MM.1S (cell line): Measurements from ENCODE around the gene SLCO3A1.

Source experiments
- DNase-seq: peaks from one replicate; pipeline ENCODE4 v3.0.0-alpha.2; 2015
- H2AFZ ChIP-seq: fragments of 300-600 bp; sonication (generic); 2 replicates; pipeline ENCODE4 v1.6.0; 2016; ENCODE audit warnings: antibody characterized with exemption, low read length
- H3F3A ChIP-seq: fragments of 300-600 bp; sonication (generic); 2 replicates; pipeline ENCODE4 v1.6.1; 2016; ENCODE audit warnings: mild to moderate bottlenecking, antibody characterized with exemption, low read length, moderate library complexity, mixed read lengths; ENCODE audit not compliant: insufficient read depth
- H3K27ac ChIP-seq: fragments of 300-600 bp; sonication (generic); 2 replicates; pipeline ENCODE4 v1.5.1; 2016; ENCODE audit warnings: mild to moderate bottlenecking, low read length
- H3K27me3 ChIP-seq: fragments of 300-600 bp; sonication (generic); replicated peaks from 2 replicates; pipeline ENCODE4 v1.6.0; 2016; ENCODE audit warnings: low read length; ENCODE audit not compliant: insufficient read depth
- H3K36me3 ChIP-seq: fragments of 300-600 bp; sonication (generic); replicated peaks from 2 replicates; pipeline ENCODE4 v1.6.1; 2016; ENCODE audit warnings: mild to moderate bottlenecking, low read length, mixed read lengths; ENCODE audit not compliant: insufficient read depth
- H3K4me1 ChIP-seq: fragments of 300-600 bp; sonication (generic); 2 replicates; pipeline ENCODE4 v1.6.1; 2016; ENCODE audit warnings: low read length, mixed read lengths
- H3K4me2 ChIP-seq: fragments of 300-600 bp; sonication (generic); 2 replicates; pipeline ENCODE4 v1.6.0; 2016; ENCODE audit warnings: low read depth, low read length
- H3K4me3 ChIP-seq: fragments of 300-600 bp; sonication (generic); 2 replicates; pipeline ENCODE4 v1.5.1; 2016; ENCODE audit warnings: low read length, mixed read lengths
- H3K79me2 ChIP-seq: fragments of 300-600 bp; sonication (generic); 2 replicates; pipeline ENCODE4 v1.6.1; 2016; ENCODE audit warnings: mixed run types, low read length, mixed read lengths
- H3K9ac ChIP-seq: fragments of 300-600 bp; sonication (generic); 2 replicates; pipeline ENCODE4 v1.6.1; 2016; ENCODE audit warnings: low read length, mixed read lengths
- H3K9me2 ChIP-seq: fragments of 300-600 bp; sonication (generic); replicated peaks from 2 replicates; pipeline ENCODE4 v1.6.1; 2016; ENCODE audit warnings: mild to moderate bottlenecking, low read length, mixed read lengths; ENCODE audit not compliant: insufficient read depth
- H3K9me3 ChIP-seq: fragments of 300-600 bp; sonication (generic); replicated peaks from 2 replicates; pipeline ENCODE4 v1.6.1; 2016; ENCODE audit warnings: mild to moderate bottlenecking, low read length, mixed read lengths; ENCODE audit not compliant: insufficient read depth
- H4K20me1 ChIP-seq: fragments of 300-600 bp; sonication (generic); 2 replicates; pipeline ENCODE4 v1.6.1; 2016; ENCODE audit warnings: mild to moderate bottlenecking, low read length, moderate library complexity, mixed read lengths; ENCODE audit not compliant: insufficient read depth
- EZH2 ChIP-seq: fragments of 300-600 bp; sonication (generic); optimal IDR thresholded peaks from 2 replicates; pipeline ENCODE3; 2017; ENCODE audit warnings: low read depth, mild to moderate bottlenecking, antibody characterized with exemption, low read length, mixed read lengths
- EZH2phosphoT487 ChIP-seq: fragments of 300-600 bp; sonication (generic); IDR thresholded peaks from 2 replicates; pipeline ENCODE4 v1.6.1; 2018; ENCODE audit warnings: antibody characterized with exemption, low read length
- TF ChIP-seq, protein P1 (sequence below): fragments of 300-600 bp; sonication (generic); IDR thresholded peaks from 2 replicates; pipeline ENCODE4 v1.5.1; 2016; ENCODE audit warnings: antibody characterized with exemption, low read length, mixed read lengths

The SLCO3A1 gene

DNA sequence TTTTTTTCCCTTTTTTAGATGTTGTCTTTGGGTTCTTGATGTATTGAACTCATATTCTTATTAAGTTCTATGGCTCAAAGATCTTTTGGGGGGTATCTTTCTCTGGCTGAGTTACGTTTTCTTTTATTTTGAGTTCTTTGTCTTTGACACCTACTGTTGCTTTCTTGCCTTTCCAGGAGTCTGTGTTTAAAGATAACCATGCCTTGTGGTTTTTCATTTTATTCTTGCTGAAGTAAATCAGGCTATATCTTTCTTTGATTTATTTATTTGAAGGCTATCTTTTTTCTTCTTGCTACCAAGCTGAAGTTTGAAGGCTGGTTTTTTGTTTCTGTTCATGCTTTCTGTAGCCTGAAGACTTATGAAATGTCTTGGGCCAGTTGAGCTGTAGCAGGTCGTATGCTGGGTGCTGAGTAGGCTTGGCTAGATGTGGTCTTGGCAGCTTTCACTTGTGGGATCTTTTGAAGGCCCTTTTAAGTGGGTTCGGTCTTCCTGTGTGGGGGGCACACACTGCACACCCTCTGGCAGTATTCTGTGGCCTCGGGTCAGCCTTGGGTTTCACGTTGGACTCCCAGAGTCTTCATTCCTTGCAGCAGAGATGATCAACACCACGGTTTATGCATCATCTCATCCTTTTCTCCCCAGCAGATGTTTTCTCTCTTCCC lies 17.5 kb downstream of the SLCO3A1 start:
- Histone ChIP-seq H3K79me2 (0 out of 2 replicates have a peak, but pooled peaks cover 5% of the 10 kb centered on the region), H3K27me3 (no peaks in the 10 kb centered on the region), H2AFZ (no peak overlapping the region), H3K4me2 (no peak overlapping the region), H3K9me2 (no peaks in the 10 kb centered on the region), H3F3A (no peaks in the 10 kb centered on the region), H3K4me3 (no peak overlapping the region), H3K27ac (no peak overlapping the region), H3K36me3 (no peaks in the 10 kb centered on the region), H3K4me1 (no peaks in the 10 kb centered on the region), H4K20me1 (no peaks in the 10 kb centered on the region), H3K9ac (no peak overlapping the region), H3K9me3 (no peaks in the 10 kb centered on the region)
- TF ChIP-seq EZH2 (no peak), EZH2phosphoT487 (no peak)
- TF ChIP-seq, protein P1, sequence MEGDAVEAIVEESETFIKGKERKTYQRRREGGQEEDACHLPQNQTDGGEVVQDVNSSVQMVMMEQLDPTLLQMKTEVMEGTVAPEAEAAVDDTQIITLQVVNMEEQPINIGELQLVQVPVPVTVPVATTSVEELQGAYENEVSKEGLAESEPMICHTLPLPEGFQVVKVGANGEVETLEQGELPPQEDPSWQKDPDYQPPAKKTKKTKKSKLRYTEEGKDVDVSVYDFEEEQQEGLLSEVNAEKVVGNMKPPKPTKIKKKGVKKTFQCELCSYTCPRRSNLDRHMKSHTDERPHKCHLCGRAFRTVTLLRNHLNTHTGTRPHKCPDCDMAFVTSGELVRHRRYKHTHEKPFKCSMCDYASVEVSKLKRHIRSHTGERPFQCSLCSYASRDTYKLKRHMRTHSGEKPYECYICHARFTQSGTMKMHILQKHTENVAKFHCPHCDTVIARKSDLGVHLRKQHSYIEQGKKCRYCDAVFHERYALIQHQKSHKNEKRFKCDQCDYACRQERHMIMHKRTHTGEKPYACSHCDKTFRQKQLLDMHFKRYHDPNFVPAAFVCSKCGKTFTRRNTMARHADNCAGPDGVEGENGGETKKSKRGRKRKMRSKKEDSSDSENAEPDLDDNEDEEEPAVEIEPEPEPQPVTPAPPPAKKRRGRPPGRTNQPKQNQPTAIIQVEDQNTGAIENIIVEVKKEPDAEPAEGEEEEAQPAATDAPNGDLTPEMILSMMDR: no peak
- DNase-seq: no peak

DNA sequence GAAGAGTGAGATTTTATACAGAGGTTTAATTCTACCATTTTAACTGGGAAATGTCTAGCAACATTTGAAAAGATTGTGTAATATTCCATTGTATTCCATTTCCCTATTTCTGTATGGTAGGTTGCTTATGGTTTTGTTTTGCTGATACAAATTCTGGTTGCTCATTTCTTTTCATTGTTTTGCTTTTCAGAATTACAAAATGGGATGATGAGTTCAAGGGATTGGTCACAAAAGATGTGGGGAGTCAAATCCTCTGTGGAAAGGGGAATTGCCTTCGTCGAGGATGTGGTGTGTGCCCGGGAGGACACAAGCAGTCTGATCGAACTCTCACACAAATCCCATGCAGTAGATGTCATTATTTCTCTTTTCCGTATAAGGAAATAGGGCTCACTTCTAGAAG lies 18.3 kb downstream of the SLCO3A1 start:
- TF ChIP-seq EZH2 (no peak), EZH2phosphoT487 (no peak)
- TF ChIP-seq, protein P1: no peak
- H3K79me2 ChIP-seq: 0 out of 2 replicates have a peak, but pooled peaks cover 5% of the 10 kb centered on the region
- no peak overlapping the region for H3K4me2 ChIP-seq

DNA sequence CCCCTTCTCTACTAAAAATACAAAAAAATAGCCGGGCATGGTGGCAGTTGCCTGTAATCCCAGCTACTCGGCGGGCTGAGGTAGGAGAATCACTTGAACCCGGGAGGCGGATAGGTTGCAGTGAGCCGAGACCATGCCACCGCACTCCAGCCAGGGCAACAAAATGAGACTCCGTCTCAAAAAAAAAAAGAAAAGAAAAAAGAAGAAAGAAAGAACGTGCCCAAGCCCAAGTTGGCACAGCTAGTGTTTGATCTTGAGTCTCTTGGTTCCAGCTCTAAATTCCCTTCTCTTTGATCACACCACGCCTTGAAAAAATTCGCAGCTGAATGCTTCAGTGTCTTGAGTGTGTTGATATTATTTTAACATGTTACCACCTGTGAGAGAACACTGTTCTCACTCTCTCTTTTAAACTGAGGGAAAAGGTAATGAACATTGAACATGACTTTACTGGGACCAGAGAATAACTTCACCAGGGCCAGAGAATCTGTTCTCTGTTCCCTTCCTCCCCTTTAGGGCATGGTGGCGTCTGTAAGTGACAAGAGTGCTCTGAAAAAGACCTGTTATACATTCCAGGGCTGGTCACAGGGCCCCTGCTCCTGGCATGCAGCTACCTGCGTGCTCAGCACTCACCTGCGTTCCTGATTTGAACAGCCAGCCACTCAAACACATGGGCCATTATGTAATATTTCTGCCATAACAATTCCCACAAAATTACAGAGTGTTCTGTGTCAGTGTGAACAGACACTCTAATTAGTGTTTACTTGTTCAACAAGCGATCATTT lies 19.0 kb downstream of the SLCO3A1 start:
- Histone ChIP-seq H3K27me3 (no peaks in the 10 kb centered on the region), H3K4me2 (no peak overlapping the region), H3F3A (no peaks in the 10 kb centered on the region), H3K9me2 (no peaks in the 10 kb centered on the region), H3K9ac (no peak overlapping the region), H3K79me2 (0 out of 2 replicates have a peak, but pooled peaks cover 5% of the 10 kb centered on the region), H4K20me1 (no peaks in the 10 kb centered on the region), H2AFZ (no peak overlapping the region), H3K27ac (no peak overlapping the region), H3K36me3 (no peaks in the 10 kb centered on the region), H3K4me3 (no peak overlapping the region), H3K4me1 (no peaks in the 10 kb centered on the region), H3K9me3 (no peaks in the 10 kb centered on the region)
- no peak for DNase-seq
- TF ChIP-seq EZH2phosphoT487: no peak
- no peak for TF ChIP-seq EZH2
- TF ChIP-seq, protein P1: no peak

More for the DNA sequence above, 18.3 kb downstream of the SLCO3A1 start:
- Histone ChIP-seq H3K4me3 (no peak overlapping the region), H3K9me2 (no peaks in the 10 kb centered on the region), H3K27me3 (no peaks in the 10 kb centered on the region), H3K9ac (no peak overlapping the region), H3K9me3 (no peaks in the 10 kb centered on the region), H3K4me1 (no peaks in the 10 kb centered on the region), H3F3A (no peaks in the 10 kb centered on the region), H3K27ac (no peak overlapping the region), H3K36me3 (no peaks in the 10 kb centered on the region), H2AFZ (no peak overlapping the region), H4K20me1 (no peaks in the 10 kb centered on the region)
- DNase-seq: no peak
